HepG2 (cell line): ENCODE results near the gene C20orf202. TPM values are rescaled to one million over a fixed set of nuclear protein-coding genes. Genes with fewer than 3 reads are reported as not detected.
A peak's percentile ranks its signal among the peaks of the same experiment; 100 is the strongest.

Source experiments
- CENPBD1 ChIP-seq: sonication (generic); formaldehyde crosslinking; IDR thresholded peaks from 2 replicates; pipeline ENCODE4 v1.8.0; 2022; ENCODE audit warnings: missing genetic modification reagents, low read depth, mild to moderate bottlenecking, borderline replicate concordance
- CENPX ChIP-seq: sonication (generic); formaldehyde crosslinking; IDR thresholded peaks from 2 replicates; pipeline ENCODE4 v1.9.0; 2021; ENCODE audit warnings: mild to moderate bottlenecking, missing genetic modification reagents, moderate library complexity
- CHCHD3 ChIP-seq: sonication (generic); formaldehyde crosslinking; IDR thresholded peaks from 2 replicates; pipeline ENCODE4 v1.8.0; 2022; ENCODE audit warnings: mild to moderate bottlenecking, missing genetic modification reagents, moderate library complexity
- E2F1 ChIP-seq: sonication (generic); formaldehyde crosslinking; IDR thresholded peaks from 2 replicates; pipeline ENCODE4 v1.5.0; 2020; ENCODE audit warnings: missing genetic modification reagents
- E2F2 ChIP-seq: sonication (generic); formaldehyde crosslinking; IDR thresholded peaks from 2 replicates; pipeline ENCODE4 v1.4.0; 2020; ENCODE audit warnings: missing genetic modification reagents, borderline replicate concordance
- FOXC1 ChIP-seq: sonication (generic); formaldehyde crosslinking; IDR thresholded peaks from 2 replicates; pipeline ENCODE4 v1.8.0; 2022; ENCODE audit warnings: mild to moderate bottlenecking, missing genetic modification reagents, borderline replicate concordance
- FOXP4 ChIP-seq: sonication (generic); formaldehyde crosslinking; IDR thresholded peaks from 2 replicates; pipeline ENCODE4 v1.4.0; 2020; ENCODE audit warnings: missing genetic modification reagents
- HES4 ChIP-seq: sonication (generic); formaldehyde crosslinking; IDR thresholded peaks from 2 replicates; pipeline ENCODE4 v1.9.0; 2021; ENCODE audit warnings: mild to moderate bottlenecking, missing genetic modification reagents, borderline replicate concordance
- HNF4A ChIP-seq: sonication (generic); formaldehyde crosslinking; IDR thresholded peaks from 2 replicates; pipeline ENCODE4 v1.4.0; 2020; ENCODE audit warnings: missing genetic modification reagents
- HOXD1 ChIP-seq: sonication (generic); formaldehyde crosslinking; IDR thresholded peaks from 2 replicates; pipeline ENCODE4 v1.5.0; 2020; ENCODE audit warnings: missing genetic modification reagents
- IRX3 ChIP-seq: sonication (generic); formaldehyde crosslinking; IDR thresholded peaks from 2 replicates; pipeline ENCODE4 v1.8.1; 2023; ENCODE audit warnings: mild to moderate bottlenecking, low read depth, missing genetic modification reagents, borderline replicate concordance
- NR2F6 ChIP-seq, 2 experiments: IDR thresholded peaks; 2 replicates each; pipeline ENCODE4 v1.6.1; 2016; ENCODE audit warnings: antibody characterized with exemption in 1 of 2, mild to moderate bottlenecking in 1 of 2
- PATZ1 ChIP-seq: sonication (generic); formaldehyde crosslinking; IDR thresholded peaks from 2 replicates; pipeline ENCODE4 v1.4.0; 2020; ENCODE audit warnings: missing genetic modification reagents
- PCBP2 ChIP-seq: fragments of 200-400 bp; formaldehyde crosslinking; optimal IDR thresholded peaks from 2 replicates; pipeline ENCODE3; 2018; ENCODE audit warnings: low read length, low read depth; ENCODE audit not compliant: poor library complexity, severe bottlenecking
- SATB2 ChIP-seq: sonication (generic); formaldehyde crosslinking; IDR thresholded peaks from 2 replicates; pipeline ENCODE4 v1.5.0; 2020; ENCODE audit warnings: missing genetic modification reagents
- SIN3B ChIP-seq: fragments of 150-350 bp; IDR thresholded peaks from 2 replicates; pipeline ENCODE4 v1.6.1; 2014; ENCODE audit warnings: low read length
- THAP11 ChIP-seq: IDR thresholded peaks from 2 replicates; pipeline ENCODE4 v1.6.1; 2016; ENCODE audit warnings: missing biosample characterization, missing genetic modification reagents
- ZBTB7B ChIP-seq: sonication (generic); formaldehyde crosslinking; IDR thresholded peaks from 2 replicates; pipeline ENCODE4 v1.4.0; 2020; ENCODE audit warnings: missing genetic modification reagents
- ZNF451 ChIP-seq: sonication (generic); formaldehyde crosslinking; IDR thresholded peaks from 2 replicates; pipeline ENCODE4 v1.5.0; 2020; ENCODE audit warnings: mild to moderate bottlenecking, missing genetic modification reagents
- ZNF567 ChIP-seq: sonication (generic); formaldehyde crosslinking; IDR thresholded peaks from 2 replicates; pipeline ENCODE4 v1.8.1; 2023; ENCODE audit warnings: mild to moderate bottlenecking, missing genetic modification reagents, borderline replicate concordance
- ZNF747 ChIP-seq: sonication (generic); formaldehyde crosslinking; IDR thresholded peaks from 2 replicates; pipeline ENCODE4 v1.8.1; 2023; ENCODE audit warnings: missing genetic modification reagents, mild to moderate bottlenecking, borderline replicate concordance
- ZNF780A ChIP-seq: sonication (generic); formaldehyde crosslinking; IDR thresholded peaks from 2 replicates; pipeline ENCODE4 v1.8.0; 2022; ENCODE audit warnings: mild to moderate bottlenecking, missing genetic modification reagents, moderate library complexity
- ZNF879 ChIP-seq: sonication (generic); formaldehyde crosslinking; IDR thresholded peaks from 2 replicates; pipeline ENCODE4 v1.8.1; 2023; ENCODE audit warnings: missing genetic modification reagents
- polyA plus RNA-seq, 8 experiments: library from polyadenylated mRNA; depleted of rRNA in 3 of 8; stranded (reverse) in 7 of 8; unstranded in 1 of 8; fragments of >200 nt; fragmentation: Illumina TruSeq in 4 of 8; extraction: Trizol in 4 of 8; gene quantifications; 2 replicates each; pipeline versions ENCODE4 v1.2.1 to v1.2.3, GENCODE V29; 2011 to 2016; ENCODE audit warnings: low read depth in 4 of 8, missing spikeins in 1 of 8, mixed read lengths in 1 of 8; ENCODE audit not compliant: insufficient read depth in 1 of 8
- total RNA-seq, 5 experiments: library from RNA; depleted of rRNA; stranded (reverse); fragments of >200 nt; fragmentation: Illumina TruSeq; extraction: Trizol; gene quantifications; 2 replicates each; pipeline ENCODE4 v1.2.3, GENCODE V29; 2016; ENCODE audit warnings: low read depth in 1 of 5

C20orf202 gene
- total and polyA plus RNA-seq, 2 of the 13 experiments (the other 11 are each of a cell fraction or from before 2014, with no cell fraction given), result 0.20 to 1.2 TPM

- TF ChIP-seq FOXP4 (peak; percentile 57), ZNF780A (CRISPR knock-in tag) (no peak), E2F2 (CRISPR knock-in tag) (0 out of 2 replicates have a peak, but pooled peaks have one; percentile 38), HOXD1 (CRISPR knock-in tag) (no peak), CENPBD1 (0 out of 2 replicates have a peak, but pooled peaks have one; percentile 55), E2F1 (no peak), ZNF451 (CRISPR knock-in tag) (no peak; the same call in 1 of the 2 replicates), ZBTB7B (CRISPR knock-in tag) (no peak), PATZ1 (CRISPR knock-in tag) (peak; percentile 31; the same call in 1 of the 2 replicates), IRX3 (CRISPR knock-in tag) (no peak), NR2F6 (IDR thresholded peaks at IDR 0.05) (no peak), NR2F6 (CRISPR knock-in tag; IDR thresholded peaks at IDR 0.05) (peak; percentile 38; the same call in 1 of the 2 replicates), HNF4A (CRISPR knock-in tag) (peak; percentile 67), THAP11 (CRISPR knock-in tag) (peak; percentile 56; the same call in 1 of the 2 replicates), HES4 (CRISPR knock-in tag) (no peak), CHCHD3 (CRISPR knock-in tag) (no peak), SIN3B (0 out of 2 replicates have a peak, but pooled peaks have one; percentile 38), PCBP2 (no peak), ZNF567 (CRISPR knock-in tag) (no peak), ZNF747 (CRISPR knock-in tag) (no peak), CENPX (CRISPR knock-in tag) (no peak), ZNF879 (CRISPR knock-in tag) (0 out of 2 replicates have a peak, but pooled peaks have one; percentile 64), SATB2 (CRISPR knock-in tag) (no peak), FOXC1 (CRISPR knock-in tag) (peak; percentile 63; the same call in 1 of the 2 replicates)
These were observed 9.5 kb downstream of the C20orf202 start (continued) for GRCh38 chr20:1212607-1213396.
